ENCODE measurements around the gene PXMP4. TPM values are rescaled to one million over a fixed set of nuclear protein-coding genes. Genes with fewer than 3 reads are reported as not detected.
A peak's percentile ranks its signal among the peaks of the same experiment; 100 is the strongest.

Gene PXMP4
- polyA plus RNA-seq, 1 experiment, result 11.2 TPM

DNA sequence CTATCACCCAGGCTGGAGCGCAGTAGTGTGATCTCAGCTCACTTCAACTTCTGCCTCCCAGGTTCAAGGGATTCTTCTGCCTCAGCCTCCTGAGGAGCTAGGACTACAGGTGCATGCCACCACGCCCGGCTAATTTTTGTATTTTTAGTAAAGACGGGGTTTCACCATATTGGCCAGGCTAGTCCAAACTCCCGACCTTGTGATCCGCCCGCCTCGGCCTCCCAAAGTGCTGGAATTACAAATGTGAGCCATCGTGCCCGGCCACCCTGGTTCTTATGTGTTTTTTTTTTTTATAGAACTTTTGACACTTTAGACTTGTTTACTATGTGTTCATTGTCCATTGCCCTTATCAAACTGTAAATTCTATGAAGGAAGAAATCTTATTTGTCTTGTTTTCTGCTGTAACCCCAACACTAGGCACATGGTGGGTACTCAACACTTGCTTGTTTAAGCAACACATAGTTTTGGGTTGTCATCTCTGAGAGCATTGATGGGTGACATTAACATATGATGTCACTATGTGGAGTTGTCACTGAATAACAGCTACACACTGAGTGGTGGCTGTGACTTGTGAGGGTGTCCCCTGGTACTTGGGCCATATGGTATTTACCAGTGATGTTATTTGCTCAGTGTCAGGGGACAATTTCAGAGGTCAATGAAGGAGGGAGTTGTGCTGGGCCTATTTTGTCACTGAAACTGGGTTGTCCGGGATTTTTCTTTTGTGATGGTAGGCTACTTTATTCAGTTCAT is 1.5 kb upstream of the PXMP4 start:
- ChIA-PET CTCF (no interaction called here), POLR2A (no interaction called here)
- no peak for DNase-seq (ENCODE audit: low read depth)
- H3K4me3 ChIP-seq (ENCODE audit: low read depth, low read length), result no peak overlapping the region
- TF ChIP-seq, protein P1, sequence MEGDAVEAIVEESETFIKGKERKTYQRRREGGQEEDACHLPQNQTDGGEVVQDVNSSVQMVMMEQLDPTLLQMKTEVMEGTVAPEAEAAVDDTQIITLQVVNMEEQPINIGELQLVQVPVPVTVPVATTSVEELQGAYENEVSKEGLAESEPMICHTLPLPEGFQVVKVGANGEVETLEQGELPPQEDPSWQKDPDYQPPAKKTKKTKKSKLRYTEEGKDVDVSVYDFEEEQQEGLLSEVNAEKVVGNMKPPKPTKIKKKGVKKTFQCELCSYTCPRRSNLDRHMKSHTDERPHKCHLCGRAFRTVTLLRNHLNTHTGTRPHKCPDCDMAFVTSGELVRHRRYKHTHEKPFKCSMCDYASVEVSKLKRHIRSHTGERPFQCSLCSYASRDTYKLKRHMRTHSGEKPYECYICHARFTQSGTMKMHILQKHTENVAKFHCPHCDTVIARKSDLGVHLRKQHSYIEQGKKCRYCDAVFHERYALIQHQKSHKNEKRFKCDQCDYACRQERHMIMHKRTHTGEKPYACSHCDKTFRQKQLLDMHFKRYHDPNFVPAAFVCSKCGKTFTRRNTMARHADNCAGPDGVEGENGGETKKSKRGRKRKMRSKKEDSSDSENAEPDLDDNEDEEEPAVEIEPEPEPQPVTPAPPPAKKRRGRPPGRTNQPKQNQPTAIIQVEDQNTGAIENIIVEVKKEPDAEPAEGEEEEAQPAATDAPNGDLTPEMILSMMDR (IDR thresholded peaks at IDR 0.05; ENCODE audit: insufficient read depth, low read depth, low read length), result no peak
- H3K36me3 ChIP-seq (ENCODE audit: control insufficient read depth, insufficient read depth, low read length), result no peaks in the 10 kb centered on the region
- no peaks in the 10 kb centered on the region for H3K27me3 ChIP-seq (ENCODE audit: control insufficient read depth, insufficient read depth, low read length)

- Histone ChIP-seq H3K4me3 (ENCODE audit: low read depth, low read length) (peak overlapping the region; percentile 78), H3K36me3 (ENCODE audit: control insufficient read depth, insufficient read depth, low read length) (no peaks in the 10 kb centered on the region), H3K27me3 (ENCODE audit: control insufficient read depth, insufficient read depth, low read length) (no peaks in the 10 kb centered on the region)
- ChIA-PET CTCF (interaction anchor here (0.8 kb wide), 1 partner anchor 12 kb away, joined by 4 read pairs; the partner anchor contains the start of gene ZNF341), POLR2A (no interaction called here)
- TF ChIP-seq, protein P1 (IDR thresholded peaks at IDR 0.05; ENCODE audit: insufficient read depth, low read depth, low read length), result no peak
- no peak for DNase-seq (ENCODE audit: low read depth)
These were observed 677 bp downstream of the PXMP4 start for GRCh38 chr20:33719277-33719988.

GRCh38 chr20:33716498-33716897 is 3.6 kb downstream of the PXMP4 start:
- POLR2A ChIA-PET, result interaction anchor here (0.6 kb wide), 1 partner anchor 15 kb away, joined by 3 read pairs; the partner anchor contains the start of gene ZNF341
- no peak for DNase-seq (ENCODE audit: low read depth)
- TF ChIP-seq, protein P1 (IDR thresholded peaks at IDR 0.05; ENCODE audit: insufficient read depth, low read depth, low read length), result no peak
- Histone ChIP-seq H3K27me3 (ENCODE audit: control insufficient read depth, insufficient read depth, low read length) (no peaks in the 10 kb centered on the region), H3K36me3 (ENCODE audit: control insufficient read depth, insufficient read depth, low read length) (peaks cover 2% of the 10 kb centered on the region), H3K4me3 (ENCODE audit: low read depth, low read length) (no peak overlapping the region)
- CTCF ChIA-PET, result interaction anchor here (1.1 kb wide), 1 partner anchor 10 kb away, joined by 4 read pairs; no protein-coding TSS in a partner anchor

GRCh38 chr20:33713865-33714367 is 6.2 kb downstream of the PXMP4 start:
- Histone ChIP-seq H3K4me3 (ENCODE audit: low read depth, low read length) (no peak overlapping the region), H3K27me3 (ENCODE audit: control insufficient read depth, insufficient read depth, low read length) (no peaks in the 10 kb centered on the region), H3K36me3 (ENCODE audit: control insufficient read depth, insufficient read depth, low read length) (peaks cover 4% of the 10 kb centered on the region)
- TF ChIP-seq, protein P1 (IDR thresholded peaks at IDR 0.05; ENCODE audit: insufficient read depth, low read depth, low read length), result no peak
- ChIA-PET CTCF (no interaction called here), POLR2A (no interaction called here)
- no peak for DNase-seq (ENCODE audit: low read depth)

GRCh38 chr20:33711446-33711738 is 8.7 kb downstream of the PXMP4 start:
- TF ChIP-seq, protein P1 (IDR thresholded peaks at IDR 0.05; ENCODE audit: insufficient read depth, low read depth, low read length), result no peak
- DNase-seq (ENCODE audit: low read depth), result no peak
- ChIA-PET POLR2A (no interaction called here), CTCF (no interaction called here)
- Histone ChIP-seq H3K36me3 (ENCODE audit: control insufficient read depth, insufficient read depth, low read length) (peaks cover 5% of the 10 kb centered on the region), H3K4me3 (ENCODE audit: low read depth, low read length) (no peak overlapping the region), H3K27me3 (ENCODE audit: control insufficient read depth, insufficient read depth, low read length) (no peaks in the 10 kb centered on the region)
